GM23248 (cell line): ENCODE measurements around the gene LRP2. TPM values are rescaled to one million over a fixed set of nuclear protein-coding genes. Genes with fewer than 3 reads are reported as not detected.

Source experiments
- DNase-seq: peaks from one replicate; pipeline ENCODE4 v3.0.0-alpha.2; 2015
- H2AFZ ChIP-seq: fragments of 200-600 bp; sonication (generic); 2 replicates; pipeline ENCODE4 v1.6.1; 2016; ENCODE audit warnings: antibody characterized with exemption
- H3F3A ChIP-seq: fragments of 200-600 bp; sonication (generic); 2 replicates; pipeline ENCODE4 v1.6.1; 2016; ENCODE audit warnings: mild to moderate bottlenecking, antibody characterized with exemption, mixed run types; ENCODE audit not compliant: insufficient read depth
- H3K27ac ChIP-seq: fragments of 200-600 bp; sonication (generic); 2 replicates; pipeline ENCODE4 v1.5.1; 2016; ENCODE audit warnings: mild to moderate bottlenecking
- H3K27me3 ChIP-seq: fragments of 200-600 bp; sonication (generic); replicated peaks from 2 replicates; pipeline ENCODE4 v1.6.1; 2016; ENCODE audit warnings: mild to moderate bottlenecking; ENCODE audit not compliant: insufficient read depth
- H3K36me3 ChIP-seq: fragments of 200-600 bp; sonication (generic); 2 replicates; pipeline ENCODE4 v1.6.1; 2016; ENCODE audit warnings: low read depth, mild to moderate bottlenecking
- H3K4me1 ChIP-seq: fragments of 200-600 bp; sonication (generic); 2 replicates; pipeline ENCODE4 v1.6.1; 2016; ENCODE audit warnings: mild to moderate bottlenecking; ENCODE audit not compliant: insufficient read depth
- H3K4me2 ChIP-seq: fragments of 200-600 bp; sonication (generic); one replicate; pipeline ENCODE4 v1.6.1; 2016; ENCODE audit warnings: mild to moderate bottlenecking; ENCODE audit not compliant: unreplicated experiment
- H3K4me3 ChIP-seq: fragments of 200-600 bp; sonication (generic); 2 replicates; pipeline ENCODE4 v1.5.1; 2016; ENCODE audit warnings: mild to moderate bottlenecking
- H3K79me2 ChIP-seq: fragments of 200-600 bp; sonication (generic); 2 replicates; pipeline ENCODE4 v1.6.1; 2016; ENCODE audit warnings: mild to moderate bottlenecking; ENCODE audit not compliant: insufficient read depth
- H3K9ac ChIP-seq: fragments of 200-600 bp; sonication (generic); 2 replicates; pipeline ENCODE4 v1.6.1; 2016; ENCODE audit warnings: mild to moderate bottlenecking
- H3K9me2 ChIP-seq: fragments of 200-600 bp; sonication (generic); 2 replicates; pipeline ENCODE4 v1.6.1; 2016; ENCODE audit warnings: mixed run types, mild to moderate bottlenecking, moderate library complexity; ENCODE audit not compliant: insufficient read depth
- H3K9me3 ChIP-seq: fragments of 200-600 bp; sonication (generic); one replicate; pipeline ENCODE4 v1.6.1; 2017; ENCODE audit warnings: low read depth
- H4K20me1 ChIP-seq: fragments of 200-600 bp; sonication (generic); 2 replicates; pipeline ENCODE4 v1.6.0; 2016; ENCODE audit not compliant: insufficient read depth
- EZH2 ChIP-seq: fragments of 200-600 bp; sonication (generic); IDR thresholded peaks from 2 replicates; pipeline ENCODE4 v1.6.1; 2018; ENCODE audit warnings: antibody characterized with exemption, mild to moderate bottlenecking; ENCODE audit not compliant: insufficient read depth, poor library complexity, severe bottlenecking
- EZH2phosphoT487 ChIP-seq: fragments of 200-600 bp; sonication (generic); IDR thresholded peaks from 2 replicates; pipeline ENCODE4 v1.6.1; 2018; ENCODE audit warnings: antibody characterized with exemption, moderate library complexity, mild to moderate bottlenecking, low read depth; ENCODE audit not compliant: insufficient read depth
- WGBS, 2 experiments: methylation state at CpG; one replicate each; pipeline ENCODE4 v1.1.6; 2015 to 2017; ENCODE audit warnings: low lambda C conversion rate in 2 of 2, low coverage in 1 of 2; ENCODE audit errors: missing lambda C conversion rate in 2 of 2; 5-methylcytosine and 5-hydroxymethylcytosine counted together
- in situ Hi-C: fragments of 300-500 bp; cut with MboI; formaldehyde crosslinking; loops from 2 replicates; pipeline ENCODE4 v1.15.0; 2020
- polyA plus RNA-seq: library from polyadenylated mRNA; unstranded; fragments of >200 nt; fragmentation: Nextera tagmentation; extraction: Ambion mirVana; gene quantifications from 2 replicates; pipeline ENCODE4 v1.2.1, GENCODE V29; 2016
- total RNA-seq: library from RNA; depleted of rRNA; stranded (reverse); fragments of >200 nt; shearing (Covaris generic); gene quantifications from 2 replicates; pipeline ENCODE4 v1.2.3, GENCODE V29; 2014

LRP2 gene
- total and polyA plus RNA-seq, 2 experiments from 2014 or later: not detected

GRCh38 chr2:169110916-169111315, 251.4 kb downstream of the LRP2 start:
- Histone ChIP-seq H3F3A (no peaks in the 10 kb centered on the region), H3K79me2 (no peaks in the 10 kb centered on the region), H3K4me3 (no peak overlapping the region), H3K9me2 (no peaks in the 10 kb centered on the region), H3K4me1 (no peaks in the 10 kb centered on the region), H3K27ac (no peak overlapping the region), H3K27me3 (peaks cover 41% of the 10 kb centered on the region), H4K20me1 (no peaks in the 10 kb centered on the region), H3K4me2 (no peak overlapping the region), H3K9me3 (no peaks in the 10 kb centered on the region), H3K9ac (no peak overlapping the region), H2AFZ (no peak overlapping the region), H3K36me3 (no peaks in the 10 kb centered on the region)
- peak; percentile 15 for DNase-seq
- TF ChIP-seq EZH2 (no peak), EZH2phosphoT487 (no peak)
- 14 to 17% methylated on average over 18 of the region's 18 CpGs for WGBS, 2 experiments
- in situ Hi-C loops: no loop called here

- in situ Hi-C loops: no loop called here
- Histone ChIP-seq H4K20me1 (no peaks in the 10 kb centered on the region), H2AFZ (no peak overlapping the region), H3K9ac (no peak overlapping the region), H3F3A (no peaks in the 10 kb centered on the region), H3K4me1 (no peaks in the 10 kb centered on the region), H3K9me3 (no peaks in the 10 kb centered on the region), H3K27me3 (peaks cover 44% of the 10 kb centered on the region), H3K9me2 (no peaks in the 10 kb centered on the region), H3K27ac (no peak overlapping the region), H3K4me2 (no peak overlapping the region), H3K36me3 (no peaks in the 10 kb centered on the region), H3K4me3 (no peak overlapping the region), H3K79me2 (no peaks in the 10 kb centered on the region)
- TF ChIP-seq EZH2phosphoT487 (no peak), EZH2 (no peak)
- no peak for DNase-seq
- WGBS, 2 experiments: 44 to 51% methylated on average over 7 of the region's 7 CpGs
Measured at GRCh38 chr2:169110419-169110818, 251.9 kb downstream of the LRP2 start.

GRCh38 chr2:169109502-169110409, 252.6 kb downstream of the LRP2 start:
- no peaks in the 10 kb centered on the region for H3K9me3 ChIP-seq
- no peaks in the 10 kb centered on the region for H3K36me3 ChIP-seq
- peaks cover 50% of the 10 kb centered on the region for H3K27me3 ChIP-seq
- H3F3A ChIP-seq: no peaks in the 10 kb centered on the region
- DNase-seq: peak; percentile 75
- H3K79me2 ChIP-seq: no peaks in the 10 kb centered on the region
- no peak overlapping the region for H3K27ac ChIP-seq
- no peak overlapping the region for H3K4me2 ChIP-seq
- no peak overlapping the region for H3K4me3 ChIP-seq
- in situ Hi-C loops: no loop called here
- no peaks in the 10 kb centered on the region for H3K4me1 ChIP-seq
- peak overlapping the region; percentile 22; the same call in 1 of the 2 replicates for H2AFZ ChIP-seq
- 29 to 33% methylated on average over 20 to 21 of the region's 21 CpGs for WGBS, 2 experiments
- TF ChIP-seq EZH2phosphoT487 (no peak), EZH2 (no peak)
- H3K9me2 ChIP-seq: no peaks in the 10 kb centered on the region
- H3K9ac ChIP-seq: no peak overlapping the region
- H4K20me1 ChIP-seq: no peaks in the 10 kb centered on the region

DNA sequence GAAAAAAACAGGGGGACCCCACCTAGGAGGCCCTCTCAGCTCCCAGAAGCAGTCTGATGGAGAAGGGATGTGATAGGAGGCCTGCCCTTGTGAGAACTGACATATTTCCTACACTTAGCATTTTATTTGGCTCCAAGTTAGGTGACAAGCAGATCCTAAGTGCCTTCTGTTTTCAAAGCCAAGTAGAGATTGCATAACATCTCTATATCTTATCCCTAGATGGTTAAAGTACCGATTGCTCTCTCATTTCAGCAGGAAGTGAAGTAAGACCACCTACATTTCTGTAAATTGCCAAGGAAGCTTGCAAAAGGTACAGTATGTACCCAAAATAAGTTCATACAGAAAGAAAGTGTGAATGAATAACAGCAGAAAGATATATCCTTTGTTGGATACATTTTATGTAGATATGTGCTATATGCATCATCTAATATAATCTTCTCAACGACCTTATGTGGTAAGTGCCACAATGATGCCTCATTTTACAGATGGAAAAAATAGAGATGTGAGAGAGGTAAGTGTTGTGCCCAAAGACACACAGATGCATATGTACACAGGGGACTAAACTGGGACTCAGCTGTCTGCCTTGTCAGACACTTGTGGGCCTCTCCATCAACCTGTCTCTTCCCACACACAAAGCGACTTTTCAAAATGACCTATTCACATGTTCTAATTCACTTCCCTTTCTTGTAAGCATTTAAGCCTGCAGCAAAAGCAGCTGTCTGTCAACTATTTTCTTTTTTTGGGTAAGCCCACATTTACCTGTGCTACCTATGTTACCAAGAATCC, 254.0 kb downstream of the LRP2 start:
- no peaks in the 10 kb centered on the region for H4K20me1 ChIP-seq
- no peak overlapping the region for H3K9ac ChIP-seq
- no peaks in the 10 kb centered on the region for H3K4me1 ChIP-seq
- H3K27me3 ChIP-seq: peaks cover 51% of the 10 kb centered on the region
- WGBS, 2 experiments: 10 to 17% methylated on average over 3 of the region's 3 CpGs
- no peak overlapping the region for H3K4me2 ChIP-seq
- in situ Hi-C loops: no loop called here
- no peak for TF ChIP-seq EZH2
- no peaks in the 10 kb centered on the region for H3K79me2 ChIP-seq
- no peaks in the 10 kb centered on the region for H3F3A ChIP-seq
- H3K4me3 ChIP-seq: no peak overlapping the region
- no peaks in the 10 kb centered on the region for H3K9me2 ChIP-seq
- H3K9me3 ChIP-seq: no peaks in the 10 kb centered on the region
- H3K27ac ChIP-seq: no peak overlapping the region
- no peak overlapping the region for H2AFZ ChIP-seq
- no peaks in the 10 kb centered on the region for H3K36me3 ChIP-seq
- no peak for DNase-seq
